ENCODE data around the gene RNF6. TPM values are rescaled to one million over a fixed set of nuclear protein-coding genes. Genes with fewer than 3 reads are reported as not detected.

RNF6 gene
- polyA plus RNA-seq, 1 donor from 2014 or later, result 15.8 TPM

- Histone ChIP-seq H3F3A (ENCODE audit: insufficient read depth, low read length, poor library complexity, severe bottlenecking) (no peaks in the 10 kb centered on the region), H2AFZ (ENCODE audit: low read depth, low read length) (no peak overlapping the region), H3K9ac (ENCODE audit: low read length) (no peak overlapping the region), H3K9me2 (ENCODE audit: insufficient read depth, low read length) (no peaks in the 10 kb centered on the region), H3K36me3 (ENCODE audit: insufficient read depth, low read length) (peaks cover 5% of the 10 kb centered on the region), H3K4me3 (ENCODE audit: low read length) (peak overlapping the region; percentile 88), H3K4me2 (ENCODE audit: low read length) (peak overlapping the region; percentile 94), H3K9me3 (ENCODE audit: low read length) (no peaks in the 10 kb centered on the region), H3K27me3 (ENCODE audit: insufficient read depth, low read depth, low read length) (no peaks in the 10 kb centered on the region), H3K27ac (ENCODE audit: low read length) (no peak overlapping the region), H3K79me2 (replicated peaks; ENCODE audit: insufficient read depth, low read length) (peaks cover 23% of the 10 kb centered on the region), H4K20me1 (ENCODE audit: insufficient read depth) (no peaks in the 10 kb centered on the region)
- TF ChIP-seq POLR2AphosphoS5 (IDR thresholded peaks at IDR 0.05), result no peak
- TF ChIP-seq EZH2 (IDR thresholded peaks at IDR 0.05; ENCODE audit: borderline replicate concordance, insufficient read depth, low read length, poor library complexity, severe bottlenecking), result no peak
- TF ChIP-seq REST (IDR thresholded peaks at IDR 0.05; ENCODE audit: borderline replicate concordance), result no peak
- no peak for TF ChIP-seq RAD21 (conservative IDR thresholded peaks at IDR 0.05)
- no peak for TF ChIP-seq SMC3 (conservative IDR thresholded peaks at IDR 0.05; ENCODE audit: poor library complexity)
- no peak for TF ChIP-seq MXI1 (conservative IDR thresholded peaks at IDR 0.05; ENCODE audit: poor library complexity, severe bottlenecking)
- TF ChIP-seq TAF1 (IDR thresholded peaks at IDR 0.05; ENCODE audit: low read depth), result no peak
- TF ChIP-seq EP300 (conservative IDR thresholded peaks at IDR 0.05; ENCODE audit: poor library complexity, severe bottlenecking), result no peak
- no peak for TF ChIP-seq CTCF (IDR thresholded peaks at IDR 0.05; ENCODE audit: poor library complexity, severe bottlenecking)
Observed at GRCh38 chr13:26219726-26220125, 2.4 kb downstream of the RNF6 start.

- no peaks in the 10 kb centered on the region for H4K20me1 ChIP-seq (ENCODE audit: insufficient read depth)
- H3K9ac ChIP-seq (ENCODE audit: low read length), result no peak overlapping the region
- H3K27me3 ChIP-seq (ENCODE audit: insufficient read depth, low read depth, low read length), result no peaks in the 10 kb centered on the region
- H3K36me3 ChIP-seq (ENCODE audit: insufficient read depth, low read length), result peaks cover 6% of the 10 kb centered on the region
- no peak overlapping the region for H3K4me2 ChIP-seq (ENCODE audit: low read length)
- peaks cover 21% of the 10 kb centered on the region for H3K79me2 ChIP-seq (replicated peaks; ENCODE audit: insufficient read depth, low read length)
- H3K9me3 ChIP-seq (ENCODE audit: low read length), result no peaks in the 10 kb centered on the region
- no peaks in the 10 kb centered on the region for H3F3A ChIP-seq (ENCODE audit: insufficient read depth, low read length, poor library complexity, severe bottlenecking)
- TF ChIP-seq REST (IDR thresholded peaks at IDR 0.05; ENCODE audit: borderline replicate concordance) (no peak), SMC3 (conservative IDR thresholded peaks at IDR 0.05; ENCODE audit: poor library complexity) (no peak), TAF1 (IDR thresholded peaks at IDR 0.05; ENCODE audit: low read depth) (no peak), POLR2AphosphoS5 (IDR thresholded peaks at IDR 0.05) (no peak), CTCF (IDR thresholded peaks at IDR 0.05; ENCODE audit: poor library complexity, severe bottlenecking) (no peak), EP300 (conservative IDR thresholded peaks at IDR 0.05; ENCODE audit: poor library complexity, severe bottlenecking) (no peak), RAD21 (conservative IDR thresholded peaks at IDR 0.05) (no peak), MXI1 (conservative IDR thresholded peaks at IDR 0.05; ENCODE audit: poor library complexity, severe bottlenecking) (no peak), EZH2 (IDR thresholded peaks at IDR 0.05; ENCODE audit: borderline replicate concordance, insufficient read depth, low read length, poor library complexity, severe bottlenecking) (no peak)
- H2AFZ ChIP-seq (ENCODE audit: low read depth, low read length), result no peak overlapping the region
- no peak overlapping the region for H3K4me3 ChIP-seq (ENCODE audit: low read length)
- no peak overlapping the region for H3K27ac ChIP-seq (ENCODE audit: low read length)
- no peaks in the 10 kb centered on the region for H3K9me2 ChIP-seq (ENCODE audit: insufficient read depth, low read length)
Observed at GRCh38 chr13:26216042-26216441, 6.1 kb downstream of the RNF6 start.

Measured in neural cell (in vitro differentiated cells).